Uterus (tissue), 2 donors: ENCODE data around the gene DZIP1L.

Experiments used
- POLR2A ChIP-seq, 2 donors: fragments of 450-650 bp; IDR thresholded peaks; one replicate each; pipeline ENCODE4 v1.6.1; 2016; ENCODE audit warnings: antibody characterized with exemption in 2 of 2, mild to moderate bottlenecking in 1 of 2, moderate library complexity in 1 of 2
- TF ChIP-seq, protein P1 (sequence below), 4 experiments: fragments of 200-600 bp in 2 of 4; fragments of 450-650 bp in 2 of 4; sonication (generic) in 2 of 4; IDR thresholded peaks; one replicate each; pipeline ENCODE4 v1.5.1; 2016 to 2019; ENCODE audit warnings: antibody characterized with exemption in 4 of 4, mild to moderate bottlenecking in 2 of 4, moderate library complexity in 1 of 4

DNA sequence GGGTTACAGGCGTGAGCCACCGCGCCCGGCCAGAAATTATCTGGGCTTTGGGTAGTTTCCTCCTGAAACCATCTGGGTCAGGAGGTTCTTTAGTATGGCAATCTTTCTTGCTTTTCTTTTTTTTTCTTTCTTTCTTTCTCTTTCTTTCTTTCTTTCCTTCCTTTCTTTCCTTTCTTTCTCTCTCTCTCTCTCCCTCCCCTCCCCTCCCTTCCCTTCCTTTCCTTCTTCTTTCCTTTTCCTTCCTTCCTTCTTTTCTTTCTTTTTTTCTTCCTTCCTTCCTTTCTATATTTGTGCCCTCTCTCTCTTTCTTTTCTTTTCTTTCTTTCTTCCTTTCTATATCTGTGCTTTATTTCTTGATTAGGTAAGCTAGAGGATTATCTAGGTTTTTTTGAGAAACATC, 42.3 kb upstream of the DZIP1L start:
- TF ChIP-seq, protein P1, sequence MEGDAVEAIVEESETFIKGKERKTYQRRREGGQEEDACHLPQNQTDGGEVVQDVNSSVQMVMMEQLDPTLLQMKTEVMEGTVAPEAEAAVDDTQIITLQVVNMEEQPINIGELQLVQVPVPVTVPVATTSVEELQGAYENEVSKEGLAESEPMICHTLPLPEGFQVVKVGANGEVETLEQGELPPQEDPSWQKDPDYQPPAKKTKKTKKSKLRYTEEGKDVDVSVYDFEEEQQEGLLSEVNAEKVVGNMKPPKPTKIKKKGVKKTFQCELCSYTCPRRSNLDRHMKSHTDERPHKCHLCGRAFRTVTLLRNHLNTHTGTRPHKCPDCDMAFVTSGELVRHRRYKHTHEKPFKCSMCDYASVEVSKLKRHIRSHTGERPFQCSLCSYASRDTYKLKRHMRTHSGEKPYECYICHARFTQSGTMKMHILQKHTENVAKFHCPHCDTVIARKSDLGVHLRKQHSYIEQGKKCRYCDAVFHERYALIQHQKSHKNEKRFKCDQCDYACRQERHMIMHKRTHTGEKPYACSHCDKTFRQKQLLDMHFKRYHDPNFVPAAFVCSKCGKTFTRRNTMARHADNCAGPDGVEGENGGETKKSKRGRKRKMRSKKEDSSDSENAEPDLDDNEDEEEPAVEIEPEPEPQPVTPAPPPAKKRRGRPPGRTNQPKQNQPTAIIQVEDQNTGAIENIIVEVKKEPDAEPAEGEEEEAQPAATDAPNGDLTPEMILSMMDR (IDR thresholded peaks at IDR 0.05), result no peak
- no peak for TF ChIP-seq POLR2A (IDR thresholded peaks at IDR 0.05)
